SK-N-SH treated with all-trans-retinoic acid at 6 μM for 48 hours (cell line): ENCODE data around the gene TPCN1.

ENCODE experiments used
- ATAC-seq: fragments of 200-7000 bp; cut with Tn5 transposase; 3 replicates; pipeline ENCODE4 v1.9.1; 2020; ENCODE audit warnings: mild to moderate bottlenecking, moderate library complexity
- ARNTL ChIP-seq: fragments of 450-650 bp; formaldehyde crosslinking; IDR thresholded peaks from 2 replicates; pipeline ENCODE4 v1.5.0; 2020; ENCODE audit warnings: low read depth, mild to moderate bottlenecking, moderate library complexity, borderline replicate concordance
- BACH2 ChIP-seq: fragments of 250-450 bp; sonication (Bioruptor Pico); IDR thresholded peaks from 2 replicates; pipeline ENCODE4 v1.9.0; 2021; ENCODE audit warnings: mild to moderate bottlenecking, borderline replicate concordance
- CREB5 ChIP-seq: fragments of 250-450 bp; sonication (Bioruptor Pico); IDR thresholded peaks from 2 replicates; pipeline ENCODE4 v1.5.1; 2020; ENCODE audit warnings: low read depth, mild to moderate bottlenecking, moderate library complexity
- CSDC2 ChIP-seq: fragments of 250-450 bp; sonication (Bioruptor Pico); IDR thresholded peaks from 2 replicates; pipeline ENCODE4 v1.5.0; 2020; ENCODE audit warnings: mild to moderate bottlenecking, moderate library complexity
- CSRNP3 ChIP-seq: fragments of 250-450 bp; sonication (Bioruptor Pico); IDR thresholded peaks from 2 replicates; pipeline ENCODE4 v1.5.1; 2021; ENCODE audit warnings: mild to moderate bottlenecking, moderate library complexity
- ESRRG ChIP-seq: fragments of 250-450 bp; sonication (Bioruptor Pico); IDR thresholded peaks from 2 replicates; pipeline ENCODE4 v1.6.1; 2021; ENCODE audit warnings: mild to moderate bottlenecking
- ISL1 ChIP-seq: fragments of 250-450 bp; sonication (Bioruptor Pico); IDR thresholded peaks from 2 replicates; pipeline ENCODE4 v2.1.2; 2022; ENCODE audit warnings: mild to moderate bottlenecking, moderate library complexity
- OSR1 ChIP-seq: fragments of 250-450 bp; sonication (Bioruptor Pico); IDR thresholded peaks from 2 replicates; pipeline ENCODE4 v1.8.0; 2022; ENCODE audit warnings: moderate library complexity, mild to moderate bottlenecking, inconsistent platforms
- PATZ1 ChIP-seq: fragments of 250-450 bp; sonication (Bioruptor Pico); IDR thresholded peaks from 2 replicates; pipeline ENCODE4 v1.8.0; 2020; ENCODE audit warnings: mild to moderate bottlenecking, moderate library complexity, borderline replicate concordance
- POU6F1 ChIP-seq: fragments of 250-450 bp; sonication (Bioruptor Pico); IDR thresholded peaks from 2 replicates; pipeline ENCODE4 v1.8.0; 2021; ENCODE audit warnings: low read depth, mild to moderate bottlenecking, moderate library complexity, borderline replicate concordance
- PPARA ChIP-seq: fragments of 250-450 bp; sonication (Bioruptor Pico); IDR thresholded peaks from 2 replicates; pipeline ENCODE4 v1.5.0; 2020; ENCODE audit warnings: mild to moderate bottlenecking, borderline replicate concordance
- RARB ChIP-seq: fragments of 250-450 bp; sonication (Bioruptor Pico); IDR thresholded peaks from 2 replicates; pipeline ENCODE4 v1.8.0; 2021; ENCODE audit warnings: mild to moderate bottlenecking, moderate library complexity
- SNAI2 ChIP-seq: fragments of 250-450 bp; sonication (Bioruptor Pico); IDR thresholded peaks from 2 replicates; pipeline ENCODE4 v1.5.0; 2020; ENCODE audit warnings: mild to moderate bottlenecking, moderate library complexity
- TCF4 ChIP-seq: fragments of 250-450 bp; sonication (Bioruptor Pico); IDR thresholded peaks from 2 replicates; pipeline ENCODE4 v1.8.0; 2021; ENCODE audit warnings: mild to moderate bottlenecking, moderate library complexity, borderline replicate concordance
- ZC3H10 ChIP-seq: fragments of 250-450 bp; sonication (Bioruptor Pico); IDR thresholded peaks from 2 replicates; pipeline ENCODE4 v1.5.1; 2021; ENCODE audit warnings: mild to moderate bottlenecking, moderate library complexity
- ZFP3 ChIP-seq: fragments of 250-450 bp; sonication (Bioruptor Pico); IDR thresholded peaks from 2 replicates; pipeline ENCODE4 v1.5.0; 2020; ENCODE audit warnings: mild to moderate bottlenecking, moderate library complexity
- ZFP30 ChIP-seq: fragments of 450-650 bp; formaldehyde crosslinking; IDR thresholded peaks from 2 replicates; pipeline ENCODE4 v1.5.0; 2022; ENCODE audit warnings: mild to moderate bottlenecking, moderate library complexity
- ZNF565 ChIP-seq: fragments of 450-650 bp; formaldehyde crosslinking; conservative IDR thresholded peaks from 2 replicates; pipeline ENCODE4 v1.5.0; 2020; ENCODE audit warnings: low read depth, mild to moderate bottlenecking, moderate library complexity
- ZNF70 ChIP-seq: fragments of 450-650 bp; formaldehyde crosslinking; IDR thresholded peaks from 2 replicates; pipeline ENCODE4 v1.5.0; 2020; ENCODE audit warnings: mild to moderate bottlenecking, moderate library complexity
- ZNF8 ChIP-seq: fragments of 450-650 bp; formaldehyde crosslinking; IDR thresholded peaks from 2 replicates; pipeline ENCODE4 v1.5.0; 2020; ENCODE audit warnings: mild to moderate bottlenecking, moderate library complexity

Gene TPCN1

GRCh38 chr12:113250045-113250444 is 28.8 kb downstream of the TPCN1 start:
- no peak for ATAC-seq

GRCh38 chr12:113251404-113252070 is 30.3 kb downstream of the TPCN1 start:
- no peak for ATAC-seq
- TF ChIP-seq CREB5 (no peak), ESRRG (CRISPR knock-in tag) (no peak), POU6F1 (CRISPR knock-in tag) (no peak), TCF4 (CRISPR knock-in tag) (no peak), CSDC2 (CRISPR knock-in tag) (no peak), BACH2 (CRISPR knock-in tag) (no peak)

More at GRCh38 chr12:113250045-113250444, 28.8 kb downstream of the TPCN1 start:
- TF ChIP-seq SNAI2 (no peak), ZFP3 (CRISPR knock-in tag) (no peak)

- no peak for ATAC-seq
- TF ChIP-seq OSR1 (CRISPR knock-in tag) = no peak
- TF ChIP-seq ZFP30 (CRISPR knock-in tag) = no peak
- no peak for TF ChIP-seq BACH2 (CRISPR knock-in tag)
- no peak for TF ChIP-seq SNAI2
- TF ChIP-seq ZNF8 = no peak
Observed at GRCh38 chr12:113252494-113252893, 31.2 kb downstream of the TPCN1 start.

GRCh38 chr12:113253532-113254285 is 32.4 kb downstream of the TPCN1 start:
- no peak for ATAC-seq
- no peak for TF ChIP-seq ZC3H10 (CRISPR knock-in tag)
- TF ChIP-seq CSRNP3 (CRISPR knock-in tag) = no peak
- no peak for TF ChIP-seq CSDC2 (CRISPR knock-in tag)
- TF ChIP-seq TCF4 (CRISPR knock-in tag) = no peak
- no peak for TF ChIP-seq PPARA (CRISPR knock-in tag)
- no peak for TF ChIP-seq ESRRG (CRISPR knock-in tag)
- no peak for TF ChIP-seq BACH2 (CRISPR knock-in tag)
- no peak for TF ChIP-seq RARB (CRISPR knock-in tag)
- TF ChIP-seq CREB5 = no peak
- TF ChIP-seq ZNF8 = no peak
- no peak for TF ChIP-seq PATZ1
- TF ChIP-seq SNAI2 = no peak

GRCh38 chr12:113254298-113254697 is 33.0 kb downstream of the TPCN1 start:
- no peak for ATAC-seq
- TF ChIP-seq ZNF70 (CRISPR knock-in tag) = no peak
- TF ChIP-seq ZNF565 (CRISPR knock-in tag) = no peak
- TF ChIP-seq ISL1 (CRISPR knock-in tag) = no peak
- no peak for TF ChIP-seq ESRRG (CRISPR knock-in tag)
- no peak for TF ChIP-seq CSRNP3 (CRISPR knock-in tag)
- no peak for TF ChIP-seq POU6F1 (CRISPR knock-in tag)
- TF ChIP-seq BACH2 (CRISPR knock-in tag) = no peak
- TF ChIP-seq ARNTL (CRISPR knock-in tag) = no peak
- no peak for TF ChIP-seq SNAI2
- no peak for TF ChIP-seq PPARA (CRISPR knock-in tag)
